Omental fat pad (tissue), 4 donors: Measurements from ENCODE around the gene PDE6C. TPM values are rescaled to one million over a fixed set of nuclear protein-coding genes. Genes with fewer than 3 reads are reported as not detected.

Experiments
- ATAC-seq: fragments of 150-250 bp; one replicate; pipeline ENCODE4 v1.9.1; 2016; ENCODE audit warnings: mild to moderate bottlenecking, moderate library complexity; ENCODE audit not compliant: low FRiP score
- DNase-seq: peaks from one replicate; pipeline ENCODE4 v3.0.0-alpha.2; 2019; ENCODE audit warnings: low spot score
- total RNA-seq, 4 donors: library from RNA; depleted of rRNA; stranded (reverse); fragments of >200 nt; gene quantifications; one replicate each; pipeline ENCODE4 v1.1.0, GENCODE V29; 2016
- TF ChIP-seq, protein P1 (sequence below), 3 donors: fragments of 450-650 bp; IDR thresholded peaks; one replicate each; pipeline ENCODE4 v1.5.1; 2016 to 2017; ENCODE audit warnings: antibody characterized with exemption in 3 of 3, mild to moderate bottlenecking in 3 of 3, moderate library complexity in 2 of 3

Gene PDE6C
- total RNA-seq, 4 donors from 2014 or later, result not detected

DNA sequence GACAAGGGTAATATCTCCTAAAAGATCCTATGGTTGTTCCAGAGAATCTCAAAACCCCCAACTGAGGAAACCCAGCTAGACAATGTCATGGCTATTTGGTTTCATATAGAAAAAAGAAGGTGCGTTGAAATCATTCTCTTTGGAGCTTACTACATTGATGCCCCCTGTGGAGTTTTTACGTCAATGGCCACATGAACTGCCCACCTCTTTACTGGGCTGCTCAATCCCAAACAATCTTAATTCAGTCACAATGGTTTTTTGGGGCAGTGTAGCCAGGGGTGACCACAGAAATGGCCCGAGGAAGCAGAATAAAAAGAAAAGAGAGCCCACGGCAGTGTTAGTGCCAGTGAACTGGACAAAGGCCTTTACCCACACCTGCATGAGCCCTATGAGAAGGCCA lies 19.1 kb upstream of the PDE6C start:
- DNase-seq (no peak), ATAC-seq (no peak)
- TF ChIP-seq, protein P1, sequence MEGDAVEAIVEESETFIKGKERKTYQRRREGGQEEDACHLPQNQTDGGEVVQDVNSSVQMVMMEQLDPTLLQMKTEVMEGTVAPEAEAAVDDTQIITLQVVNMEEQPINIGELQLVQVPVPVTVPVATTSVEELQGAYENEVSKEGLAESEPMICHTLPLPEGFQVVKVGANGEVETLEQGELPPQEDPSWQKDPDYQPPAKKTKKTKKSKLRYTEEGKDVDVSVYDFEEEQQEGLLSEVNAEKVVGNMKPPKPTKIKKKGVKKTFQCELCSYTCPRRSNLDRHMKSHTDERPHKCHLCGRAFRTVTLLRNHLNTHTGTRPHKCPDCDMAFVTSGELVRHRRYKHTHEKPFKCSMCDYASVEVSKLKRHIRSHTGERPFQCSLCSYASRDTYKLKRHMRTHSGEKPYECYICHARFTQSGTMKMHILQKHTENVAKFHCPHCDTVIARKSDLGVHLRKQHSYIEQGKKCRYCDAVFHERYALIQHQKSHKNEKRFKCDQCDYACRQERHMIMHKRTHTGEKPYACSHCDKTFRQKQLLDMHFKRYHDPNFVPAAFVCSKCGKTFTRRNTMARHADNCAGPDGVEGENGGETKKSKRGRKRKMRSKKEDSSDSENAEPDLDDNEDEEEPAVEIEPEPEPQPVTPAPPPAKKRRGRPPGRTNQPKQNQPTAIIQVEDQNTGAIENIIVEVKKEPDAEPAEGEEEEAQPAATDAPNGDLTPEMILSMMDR (IDR thresholded peaks at IDR 0.05), result no peak

DNA sequence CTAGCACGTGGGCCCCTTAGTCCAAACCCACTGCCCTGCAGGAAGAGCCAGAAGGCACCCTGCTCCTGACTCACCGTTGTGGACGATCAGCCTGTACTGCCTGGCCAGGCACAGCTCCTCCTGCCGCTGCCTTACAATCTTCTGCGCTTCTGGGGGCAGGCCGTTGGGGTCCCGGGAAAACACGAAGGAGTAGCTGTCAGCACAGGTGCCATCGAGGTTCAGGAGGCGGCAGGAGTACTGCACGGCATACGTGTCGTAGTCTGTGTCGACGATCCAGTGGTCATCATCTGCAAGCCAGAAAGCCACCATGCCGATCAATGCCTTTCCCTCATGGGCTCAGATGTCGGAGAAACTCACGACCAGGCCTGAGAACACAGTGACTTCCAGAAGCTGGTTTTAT lies 18.6 kb upstream of the PDE6C start:
- ATAC-seq, result no peak
- DNase-seq, result no peak
- TF ChIP-seq, protein P1 (IDR thresholded peaks at IDR 0.05), result no peak

DNA sequence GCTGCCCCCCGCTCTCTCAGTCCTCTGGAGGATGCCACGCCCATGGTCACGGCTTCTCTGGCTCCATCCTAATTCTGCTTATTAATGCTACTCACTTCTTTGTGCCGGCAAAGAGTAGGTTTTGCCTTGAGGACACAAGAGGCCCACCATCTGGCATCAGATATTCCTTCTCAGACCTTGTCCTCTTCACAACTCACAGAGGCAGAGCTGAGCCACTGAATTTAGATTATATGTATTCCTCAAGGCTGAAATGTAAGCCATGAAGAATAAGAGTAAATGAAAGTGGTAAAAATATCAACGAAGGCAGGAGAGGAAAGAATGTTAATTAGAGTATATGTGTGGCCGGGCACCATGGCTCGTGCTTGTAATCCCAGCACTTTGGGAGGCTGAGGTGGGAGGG lies 17.8 kb upstream of the PDE6C start:
- no peak for ATAC-seq
- no peak for DNase-seq

DNA sequence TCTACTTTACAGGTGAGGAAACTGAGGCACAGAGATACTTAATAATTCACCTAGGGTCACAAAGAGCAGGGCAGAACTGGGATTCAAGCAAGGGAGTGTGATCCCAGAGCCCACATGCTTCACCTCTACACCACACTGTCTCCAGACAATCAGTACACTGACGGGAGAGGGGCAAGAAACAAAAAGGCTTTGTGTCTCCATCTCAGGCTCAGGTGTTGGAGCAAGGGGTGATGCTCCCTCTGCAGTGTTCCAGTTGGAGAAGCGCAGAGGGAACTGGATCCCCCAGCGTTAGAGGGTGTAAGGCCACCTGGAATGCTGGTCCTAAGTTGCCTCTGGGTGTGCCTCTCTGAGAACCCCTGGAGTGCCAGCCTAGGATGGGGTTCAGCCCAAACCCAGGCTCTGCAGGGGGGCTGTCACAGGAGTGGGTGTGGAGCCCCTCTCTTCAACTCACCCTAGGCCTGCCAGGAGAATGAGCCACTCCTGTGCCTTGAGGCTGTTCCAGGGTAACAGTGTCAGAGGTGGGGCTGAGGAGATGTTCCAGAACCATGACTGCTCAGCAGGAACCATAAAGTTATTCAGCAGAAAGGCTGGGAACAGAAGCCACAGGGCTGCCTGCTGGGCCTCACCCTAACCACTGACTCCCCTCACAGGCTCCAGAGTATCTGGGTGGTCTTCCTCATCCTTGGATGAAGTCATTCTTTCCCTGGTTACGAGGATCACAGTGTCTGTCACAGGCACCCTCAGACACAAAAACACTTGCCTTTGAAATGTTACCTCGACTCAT lies 16.8 kb upstream of the PDE6C start:
- DNase-seq, result no peak
- no peak for ATAC-seq
- TF ChIP-seq, protein P1 (IDR thresholded peaks at IDR 0.05), result no peak

More for the DNA sequence above, 17.8 kb upstream of the PDE6C start:
- TF ChIP-seq, protein P1 (IDR thresholded peaks at IDR 0.05), result no peak

DNA sequence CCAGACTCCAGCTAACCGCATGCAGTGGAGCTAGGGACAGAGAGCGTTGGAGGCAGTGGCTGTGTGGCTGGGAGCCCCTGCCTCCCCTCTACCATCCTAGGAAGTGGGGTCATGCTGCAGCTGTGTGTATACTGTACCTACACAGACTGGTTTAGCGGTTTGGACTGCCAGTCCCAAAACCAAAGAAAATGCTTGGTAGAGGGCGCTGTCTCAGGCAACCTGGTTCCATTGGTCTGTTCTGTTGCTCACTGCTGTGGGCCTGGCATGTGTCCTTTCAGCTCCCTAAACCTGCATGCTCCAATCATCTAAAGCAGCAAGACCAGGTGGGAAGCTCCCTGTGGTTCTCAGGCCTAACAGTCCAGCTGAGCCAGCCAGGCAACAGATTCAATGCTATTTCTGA lies 15.8 kb upstream of the PDE6C start:
- TF ChIP-seq, protein P1 (IDR thresholded peaks at IDR 0.05), result no peak
- no peak for ATAC-seq
- DNase-seq, result no peak

DNA sequence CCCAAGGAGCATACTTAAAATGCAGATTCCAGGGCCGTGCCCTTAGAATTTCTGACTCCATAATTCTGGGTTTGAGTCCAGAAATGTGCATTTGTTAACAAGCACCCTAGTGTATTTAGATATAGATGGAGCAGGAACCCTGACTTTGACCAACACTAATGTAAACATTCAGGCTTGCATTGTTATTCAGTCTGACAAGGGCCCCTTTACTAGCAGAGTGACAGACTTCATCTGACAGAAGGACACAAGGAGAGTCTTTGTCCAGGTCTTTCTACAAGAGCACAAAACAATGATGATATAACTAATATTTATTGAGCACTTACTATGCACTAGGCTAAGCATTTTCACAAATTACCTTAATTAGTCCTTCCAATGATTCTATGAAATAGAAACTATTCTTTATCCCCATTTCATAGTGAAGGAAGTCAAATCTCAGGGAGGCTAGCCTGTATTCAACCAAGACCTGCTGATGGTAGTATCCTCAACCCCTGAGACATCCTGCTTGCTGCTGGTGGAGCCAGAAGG lies 15.2 kb upstream of the PDE6C start:
- no peak for ATAC-seq
- no peak for DNase-seq
- TF ChIP-seq, protein P1 (IDR thresholded peaks at IDR 0.05), result no peak

DNA sequence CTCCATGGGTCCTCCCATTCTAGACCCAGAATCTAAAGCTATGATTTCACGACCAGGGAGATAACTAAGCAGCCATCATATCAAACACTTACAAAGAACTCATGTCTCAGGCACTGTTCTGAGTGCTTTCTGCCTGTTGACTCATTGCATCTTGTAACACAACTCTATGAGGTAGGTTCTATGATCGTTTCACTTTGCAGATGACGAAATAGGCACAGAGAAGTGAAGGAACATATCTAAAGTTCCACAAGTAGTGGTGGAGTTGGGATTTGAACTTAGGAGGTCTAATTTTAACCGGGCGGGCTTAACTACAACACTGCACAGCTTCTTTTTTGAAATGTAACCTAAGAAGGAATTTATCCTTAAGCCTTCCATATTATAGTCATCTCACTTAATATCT lies 14.2 kb upstream of the PDE6C start:
- no peak for DNase-seq
- TF ChIP-seq, protein P1 (IDR thresholded peaks at IDR 0.05), result no peak
- ATAC-seq, result no peak
